GM20000 (cell line): ENCODE data around the gene APOL2.
"Not testable (repeated sequence)": the region's sequence is repeated elsewhere in the genome, so short reads cannot be mapped to it uniquely, and the experiment has no call there.

Experiments used
- DNase-seq: peaks from one replicate; pipeline ENCODE4 v3.0.0; 2012; ENCODE audit warnings: low spot score
- TF ChIP-seq, protein P1 (sequence below): IDR thresholded peaks from 2 replicates; pipeline ENCODE4 v1.5.1; 2012; ENCODE audit warnings: mild to moderate bottlenecking, control low read depth; ENCODE audit errors: extremely low read depth, missing control alignments

APOL2 gene

DNA sequence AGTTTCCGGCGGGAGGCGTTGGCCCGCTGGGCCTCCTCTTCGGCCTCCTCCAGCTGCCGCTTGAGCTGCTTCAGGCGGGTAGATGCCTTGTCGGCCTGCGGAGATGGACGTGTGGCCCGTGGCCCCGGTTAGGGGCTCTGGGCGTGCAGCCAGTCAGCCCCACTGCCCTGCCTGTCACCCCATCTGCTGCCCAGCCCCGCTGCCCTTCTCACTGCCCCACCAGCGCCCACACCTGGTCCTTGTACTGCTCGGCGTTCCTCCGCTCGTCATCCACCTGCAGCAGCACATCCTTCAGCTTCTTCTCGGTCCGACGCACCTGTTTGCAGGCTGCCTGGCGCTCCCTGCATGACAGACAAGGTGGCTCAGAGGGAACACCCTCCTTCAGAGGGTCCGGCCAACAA is 44.8 kb upstream of the APOL2 start:
- peak; percentile 14 for DNase-seq
- TF ChIP-seq, protein P1, sequence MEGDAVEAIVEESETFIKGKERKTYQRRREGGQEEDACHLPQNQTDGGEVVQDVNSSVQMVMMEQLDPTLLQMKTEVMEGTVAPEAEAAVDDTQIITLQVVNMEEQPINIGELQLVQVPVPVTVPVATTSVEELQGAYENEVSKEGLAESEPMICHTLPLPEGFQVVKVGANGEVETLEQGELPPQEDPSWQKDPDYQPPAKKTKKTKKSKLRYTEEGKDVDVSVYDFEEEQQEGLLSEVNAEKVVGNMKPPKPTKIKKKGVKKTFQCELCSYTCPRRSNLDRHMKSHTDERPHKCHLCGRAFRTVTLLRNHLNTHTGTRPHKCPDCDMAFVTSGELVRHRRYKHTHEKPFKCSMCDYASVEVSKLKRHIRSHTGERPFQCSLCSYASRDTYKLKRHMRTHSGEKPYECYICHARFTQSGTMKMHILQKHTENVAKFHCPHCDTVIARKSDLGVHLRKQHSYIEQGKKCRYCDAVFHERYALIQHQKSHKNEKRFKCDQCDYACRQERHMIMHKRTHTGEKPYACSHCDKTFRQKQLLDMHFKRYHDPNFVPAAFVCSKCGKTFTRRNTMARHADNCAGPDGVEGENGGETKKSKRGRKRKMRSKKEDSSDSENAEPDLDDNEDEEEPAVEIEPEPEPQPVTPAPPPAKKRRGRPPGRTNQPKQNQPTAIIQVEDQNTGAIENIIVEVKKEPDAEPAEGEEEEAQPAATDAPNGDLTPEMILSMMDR: no peak

DNA sequence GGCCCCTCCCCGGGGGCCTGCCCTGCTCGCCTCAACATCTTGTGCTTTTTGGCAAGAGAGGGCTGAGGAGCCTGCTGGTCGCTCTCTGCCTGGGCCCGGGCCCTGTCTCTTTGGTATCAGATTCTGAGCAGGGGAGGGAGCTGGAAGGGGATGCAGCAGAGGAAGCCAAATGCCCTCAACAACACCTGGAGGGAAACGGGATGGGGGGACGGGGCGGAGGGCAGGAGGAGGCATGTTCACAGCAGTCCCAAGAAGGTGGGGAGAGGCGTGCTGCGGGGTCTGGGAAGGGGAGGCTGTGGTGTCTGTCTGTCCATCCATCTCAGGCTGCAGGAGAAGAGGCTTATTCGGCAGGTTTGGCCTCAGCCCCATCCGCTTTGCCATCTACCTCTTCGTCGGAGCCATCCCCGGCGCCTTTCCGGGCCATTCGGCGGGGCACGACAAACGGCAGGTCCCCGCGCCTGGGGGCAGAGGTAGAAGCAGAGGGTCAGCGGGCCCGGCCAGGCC is 43.1 kb upstream of the APOL2 start:
- TF ChIP-seq, protein P1: no peak
- DNase-seq: peak; percentile 9

DNA sequence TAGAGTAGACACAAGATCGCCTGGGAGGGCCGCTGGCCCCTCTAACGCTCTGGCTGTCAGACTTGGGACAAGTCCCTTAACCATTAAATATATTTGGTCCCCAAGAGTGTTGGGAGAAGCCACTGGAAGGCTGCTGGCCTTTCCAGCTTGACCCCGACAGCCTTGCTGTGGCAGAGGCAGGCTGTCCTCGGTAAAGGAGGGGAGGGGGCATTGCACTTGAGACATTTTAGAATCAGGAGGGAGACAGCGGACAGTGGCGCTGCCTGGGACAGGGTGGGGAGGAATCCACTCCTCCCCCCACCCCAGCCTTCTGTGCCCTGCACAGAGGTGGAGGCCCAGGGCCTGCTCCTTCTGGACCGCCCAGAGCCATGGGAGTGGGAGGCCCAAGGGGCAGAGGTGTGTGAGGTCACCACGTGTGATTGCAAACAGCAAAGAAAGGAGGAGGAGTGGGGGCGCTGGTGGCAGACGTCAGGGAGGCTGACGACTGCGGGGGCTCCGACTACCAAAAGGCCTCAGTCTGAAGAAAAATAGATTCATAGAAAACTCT is 42.5 kb upstream of the APOL2 start:
- TF ChIP-seq, protein P1: no peak
- DNase-seq: no peak

DNA sequence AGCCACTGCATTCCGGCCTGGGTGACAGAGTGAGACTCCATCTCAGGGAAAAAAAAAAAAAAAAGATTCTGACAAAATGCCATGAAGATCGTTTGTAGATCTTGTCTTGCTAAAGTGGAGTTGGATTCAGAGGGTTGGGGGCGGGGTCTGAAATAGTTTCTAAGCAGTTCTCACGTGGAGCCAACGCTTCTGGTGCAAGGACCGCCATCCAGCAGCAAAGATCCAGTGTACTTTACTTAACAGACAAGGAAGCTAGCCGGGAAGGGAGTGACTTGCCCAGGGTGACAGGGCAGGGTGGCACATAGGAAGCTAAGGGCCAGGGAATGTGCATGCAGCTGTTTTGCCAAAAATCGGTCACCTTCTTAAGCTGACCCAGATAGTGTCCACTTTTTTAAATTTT is 41.1 kb upstream of the APOL2 start:
- TF ChIP-seq, protein P1: no peak
- DNase-seq: no peak

DNA sequence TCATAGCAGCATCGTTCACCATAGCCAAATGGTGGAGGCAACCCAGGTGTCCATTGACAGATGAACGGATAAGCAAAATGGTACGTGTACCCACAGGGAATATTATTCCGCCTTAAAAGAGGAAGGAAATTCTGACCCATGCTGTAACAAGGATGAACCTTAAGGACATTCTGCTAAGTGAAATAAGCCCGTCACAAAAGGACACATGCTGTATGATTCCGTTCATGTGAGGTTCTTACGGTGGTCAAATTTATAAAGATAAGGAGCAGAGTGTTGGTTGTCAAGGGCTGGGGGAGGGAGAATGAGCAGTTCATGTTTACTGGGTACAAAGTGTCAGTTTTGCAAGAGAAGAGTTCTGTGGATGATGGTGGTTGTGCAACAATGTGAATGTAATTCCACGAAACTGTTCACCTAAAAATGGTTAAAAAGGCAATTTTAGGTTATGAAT is 39.9 kb upstream of the APOL2 start:
- TF ChIP-seq, protein P1: no peak
- no peak for DNase-seq

DNA sequence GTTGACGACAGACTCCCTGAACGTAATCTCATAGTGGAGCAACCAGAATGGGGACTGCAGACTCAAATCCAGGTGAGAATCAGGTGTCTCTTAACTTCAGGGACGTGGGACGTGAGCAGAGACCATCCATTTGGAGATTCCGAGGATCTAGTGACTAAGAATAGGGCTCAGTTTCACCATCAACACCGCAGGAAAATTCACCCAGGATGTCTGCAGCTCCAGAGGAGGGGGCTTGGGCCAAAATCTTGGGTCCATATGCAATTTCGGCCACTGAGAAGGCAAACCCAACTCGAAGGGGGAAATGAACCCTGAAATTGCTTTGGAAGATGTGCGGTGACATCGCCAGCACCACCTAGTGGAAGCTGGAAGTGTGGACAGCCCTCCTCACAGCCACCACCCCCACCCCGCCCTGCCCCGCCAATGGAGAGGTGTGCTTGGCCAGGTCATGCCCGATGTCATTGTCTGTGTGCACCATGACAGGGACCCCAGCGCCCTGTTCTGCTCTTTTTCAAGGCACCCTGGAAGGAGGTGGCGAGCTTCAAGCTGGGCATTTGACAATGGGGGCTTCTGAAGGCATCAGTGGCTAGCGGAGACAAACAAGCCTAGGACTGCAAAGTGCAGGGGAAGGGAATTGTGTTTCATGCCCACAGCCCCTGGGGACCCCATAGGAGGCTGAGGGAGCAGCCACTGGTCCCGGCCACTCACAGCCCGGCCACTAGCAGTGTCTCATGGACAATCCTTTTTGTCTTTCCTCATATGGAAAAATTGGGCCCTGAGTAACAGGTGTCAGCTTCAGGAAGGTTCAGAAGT is 38.4 kb upstream of the APOL2 start:
- TF ChIP-seq, protein P1: peak; percentile 59
- DNase-seq: peak; percentile 85

DNA sequence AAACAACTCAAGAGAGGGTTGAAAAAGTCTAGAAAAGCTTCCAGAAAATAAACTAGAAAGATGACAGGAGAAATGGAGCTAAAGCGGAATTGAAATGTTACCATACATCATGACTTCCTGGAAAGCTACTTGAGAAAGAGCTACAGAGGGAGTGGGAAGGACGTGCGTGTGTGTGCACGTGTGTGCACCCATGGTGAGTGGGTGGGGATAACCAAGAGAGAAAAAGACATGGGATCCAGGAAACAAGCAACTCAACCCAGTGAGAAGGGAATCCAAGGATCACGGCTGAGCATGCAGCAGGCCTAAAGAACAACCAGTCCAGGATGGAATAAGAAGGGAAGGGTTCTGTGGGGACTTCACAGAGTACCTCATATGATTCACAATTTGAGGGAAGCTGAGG is 35.2 kb upstream of the APOL2 start:
- DNase-seq: no peak
- TF ChIP-seq, protein P1: no peak

DNA sequence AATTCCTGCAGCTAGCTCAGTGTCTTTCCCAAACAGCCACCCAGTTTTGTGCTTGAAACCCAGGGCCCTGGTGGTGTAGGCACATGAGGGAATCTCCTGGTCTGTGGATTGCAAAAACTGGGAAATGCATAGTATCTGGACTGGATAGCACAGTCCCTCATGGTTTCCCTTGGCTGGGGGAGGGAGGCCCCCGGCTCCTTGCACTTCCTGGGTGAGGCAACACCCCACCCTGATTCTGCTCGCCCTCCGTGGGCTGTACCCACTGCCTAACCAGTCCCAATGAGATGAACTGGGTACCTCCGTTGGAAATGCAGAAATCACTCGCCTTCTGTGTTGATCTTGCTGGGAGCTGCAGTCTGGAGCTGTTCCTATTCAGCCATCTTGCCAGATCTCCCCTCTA is 32.6 kb upstream of the APOL2 start:
- not testable (repeated sequence) for DNase-seq

DNA sequence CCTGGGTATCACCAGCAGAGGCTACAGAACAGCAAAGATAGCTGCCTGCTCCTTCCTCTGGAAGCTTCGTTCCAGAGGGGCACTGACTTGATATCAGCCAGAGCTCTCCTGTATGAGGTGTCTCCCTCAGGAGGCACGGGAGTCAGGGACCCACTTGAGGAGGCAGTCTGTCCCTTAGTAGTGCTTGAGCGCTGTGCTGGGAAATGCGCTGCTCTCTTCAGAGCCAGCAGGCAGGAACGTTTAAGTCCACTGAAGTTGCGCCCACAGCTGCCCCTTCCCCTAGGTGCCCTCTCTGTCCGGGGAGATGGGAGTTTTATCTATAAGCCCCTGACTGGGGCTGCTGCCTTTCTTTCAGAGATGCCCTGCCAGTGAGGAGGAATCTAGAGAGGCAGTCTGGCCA is 31.9 kb upstream of the APOL2 start:
- not testable (repeated sequence) for DNase-seq
